ENCODE data around the gene UBA6.
"Not testable (repeated sequence)": the region's sequence is repeated elsewhere in the genome, so short reads cannot be mapped to it uniquely, and the experiment has no call there.

The UBA6 gene

DNA sequence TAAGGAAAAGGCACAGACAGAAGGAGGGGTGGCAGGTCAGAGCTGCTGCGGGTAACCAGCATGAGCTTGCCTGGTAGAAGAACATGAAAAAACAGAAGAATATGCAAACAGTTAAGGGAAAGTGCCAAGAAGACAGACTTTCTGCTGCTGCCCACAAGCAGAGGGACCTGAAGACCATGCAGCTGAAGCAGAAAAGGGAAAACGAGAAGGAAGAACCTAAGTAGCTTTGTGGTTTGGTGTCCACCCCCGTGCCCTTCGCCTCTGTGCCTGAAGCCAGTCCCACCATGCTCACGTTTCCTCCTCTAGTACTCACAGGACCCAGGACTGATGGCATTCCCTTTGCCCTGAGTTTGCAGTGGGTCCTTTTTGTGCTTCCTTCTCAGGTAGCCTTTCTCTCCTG is 62.8 kb downstream of the UBA6 start:
- DNase-seq (ENCODE audit: low read depth) = no peak
- TF ChIP-seq, protein P1, sequence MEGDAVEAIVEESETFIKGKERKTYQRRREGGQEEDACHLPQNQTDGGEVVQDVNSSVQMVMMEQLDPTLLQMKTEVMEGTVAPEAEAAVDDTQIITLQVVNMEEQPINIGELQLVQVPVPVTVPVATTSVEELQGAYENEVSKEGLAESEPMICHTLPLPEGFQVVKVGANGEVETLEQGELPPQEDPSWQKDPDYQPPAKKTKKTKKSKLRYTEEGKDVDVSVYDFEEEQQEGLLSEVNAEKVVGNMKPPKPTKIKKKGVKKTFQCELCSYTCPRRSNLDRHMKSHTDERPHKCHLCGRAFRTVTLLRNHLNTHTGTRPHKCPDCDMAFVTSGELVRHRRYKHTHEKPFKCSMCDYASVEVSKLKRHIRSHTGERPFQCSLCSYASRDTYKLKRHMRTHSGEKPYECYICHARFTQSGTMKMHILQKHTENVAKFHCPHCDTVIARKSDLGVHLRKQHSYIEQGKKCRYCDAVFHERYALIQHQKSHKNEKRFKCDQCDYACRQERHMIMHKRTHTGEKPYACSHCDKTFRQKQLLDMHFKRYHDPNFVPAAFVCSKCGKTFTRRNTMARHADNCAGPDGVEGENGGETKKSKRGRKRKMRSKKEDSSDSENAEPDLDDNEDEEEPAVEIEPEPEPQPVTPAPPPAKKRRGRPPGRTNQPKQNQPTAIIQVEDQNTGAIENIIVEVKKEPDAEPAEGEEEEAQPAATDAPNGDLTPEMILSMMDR (IDR thresholded peaks at IDR 0.05; ENCODE audit: insufficient read depth, low read depth, low read length, missing control alignments) = no peak
- no peak overlapping the region for H3K4me3 ChIP-seq (ENCODE audit: low read depth, low read length)

DNA sequence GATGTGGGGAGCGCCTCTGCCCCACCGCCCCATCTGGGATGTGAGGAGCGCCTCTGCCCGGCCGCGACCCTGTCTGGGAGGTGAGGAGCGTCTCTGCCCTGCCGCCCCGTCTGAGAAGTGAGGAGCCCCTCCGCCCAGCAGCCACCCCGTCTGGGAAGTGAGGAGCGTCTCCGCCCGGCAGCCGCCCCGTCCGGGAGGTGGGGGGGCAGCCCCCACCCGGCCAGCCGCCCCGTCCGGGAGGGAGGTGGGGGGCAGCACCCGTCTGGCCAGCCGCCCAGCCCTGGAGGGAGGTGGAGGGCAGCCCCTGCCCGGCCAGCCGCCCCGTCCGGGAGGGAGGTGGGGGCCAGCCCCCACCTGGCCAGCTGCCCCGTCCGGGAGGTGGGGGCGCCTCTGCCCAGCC is 64.0 kb downstream of the UBA6 start:
- not testable (repeated sequence) for H3K4me3 ChIP-seq (ENCODE audit: low read depth, low read length); DNase-seq (ENCODE audit: low read depth)

DNA sequence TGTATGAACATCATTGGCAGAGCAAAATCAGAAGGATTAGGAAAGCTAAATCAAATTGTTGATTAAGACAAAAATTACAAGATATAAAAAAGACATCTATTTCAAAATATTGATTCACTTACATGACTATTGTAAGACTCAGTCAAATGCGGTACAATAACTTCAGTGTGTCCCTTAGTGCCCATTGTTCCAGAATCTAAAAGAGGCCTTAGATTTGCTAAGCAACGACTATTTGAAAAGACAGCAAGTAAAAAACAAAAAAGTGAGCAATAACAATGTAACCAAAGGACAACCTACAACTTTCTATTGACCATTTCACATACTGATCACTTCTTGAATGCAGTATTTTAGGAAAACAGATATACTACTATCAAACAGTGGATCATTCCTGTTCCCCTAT is 65.6 kb downstream of the UBA6 start:
- DNase-seq (ENCODE audit: low read depth) = no peak
- no peak overlapping the region for H3K4me3 ChIP-seq (ENCODE audit: low read depth, low read length)
- TF ChIP-seq, protein P1 (IDR thresholded peaks at IDR 0.05; ENCODE audit: insufficient read depth, low read depth, low read length, missing control alignments) = no peak

DNA sequence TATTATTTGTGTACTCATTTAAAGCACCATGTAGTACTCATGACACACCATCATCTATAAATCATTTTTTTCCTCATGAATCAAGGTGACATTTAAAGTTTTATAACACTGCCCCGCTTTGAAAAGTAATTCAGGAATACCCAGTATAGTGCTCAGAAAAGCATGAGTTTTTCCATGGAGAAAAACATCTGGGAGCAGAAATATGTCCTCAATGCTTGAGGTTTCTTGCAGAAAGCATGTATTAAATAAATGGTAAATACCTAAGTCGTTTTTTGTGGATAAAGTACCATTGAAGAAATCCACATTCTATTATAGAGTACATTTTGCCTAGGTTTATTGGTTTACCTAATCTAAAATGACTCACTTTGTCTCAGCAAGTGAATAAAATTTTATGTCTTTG is 66.2 kb downstream of the UBA6 start:
- H3K4me3 ChIP-seq (ENCODE audit: low read depth, low read length) = no peak overlapping the region

DNA sequence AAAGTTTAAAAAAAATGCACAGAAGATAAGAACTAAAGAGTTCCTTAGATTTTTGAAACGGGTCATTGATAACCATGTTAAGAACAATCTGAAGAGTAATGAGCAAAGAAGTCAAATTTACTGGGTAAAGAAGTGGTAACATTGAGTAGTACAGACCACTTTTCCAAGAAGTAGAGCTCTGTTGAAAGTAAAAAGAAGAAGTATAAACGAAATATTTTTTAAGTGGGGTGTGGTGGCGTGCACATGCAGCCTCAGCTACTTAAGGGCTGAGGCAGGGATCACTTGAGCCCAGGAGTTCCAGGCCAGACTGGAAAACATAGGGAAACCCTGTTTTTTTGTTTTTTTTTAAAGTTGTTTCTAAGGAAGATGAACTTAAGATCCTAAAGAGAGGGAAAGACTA is 68.5 kb downstream of the UBA6 start:
- TF ChIP-seq, protein P1 (IDR thresholded peaks at IDR 0.05; ENCODE audit: insufficient read depth, low read depth, low read length, missing control alignments) = no peak
- no peak for DNase-seq (ENCODE audit: low read depth)
- no peak overlapping the region for H3K4me3 ChIP-seq (ENCODE audit: low read depth, low read length)

More for the DNA sequence above, 66.2 kb downstream of the UBA6 start:
- TF ChIP-seq, protein P1 (IDR thresholded peaks at IDR 0.05; ENCODE audit: insufficient read depth, low read depth, low read length, missing control alignments) = no peak
- no peak for DNase-seq (ENCODE audit: low read depth)

DNA sequence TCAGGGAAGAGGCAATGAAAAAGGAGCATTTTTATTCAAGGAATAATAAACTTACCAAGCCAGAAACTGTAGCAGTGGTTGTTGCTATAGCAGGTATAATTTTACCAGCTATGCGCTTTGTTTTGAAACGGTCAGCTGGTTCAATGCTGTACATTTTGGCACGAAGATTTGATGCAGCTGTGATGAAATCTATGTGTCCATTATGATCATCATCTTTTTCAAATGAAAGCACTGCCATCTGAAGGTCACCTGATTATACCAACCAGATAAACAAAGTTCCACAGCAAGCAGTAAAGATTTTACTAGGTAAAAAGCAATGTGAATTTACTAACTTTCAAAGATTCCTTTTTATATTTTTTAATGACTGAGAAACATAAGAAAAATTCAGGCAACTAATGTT is 76.0 kb downstream of the UBA6 start:
- H3K4me3 ChIP-seq (ENCODE audit: low read depth, low read length) = no peak overlapping the region
- TF ChIP-seq, protein P1 (IDR thresholded peaks at IDR 0.05; ENCODE audit: insufficient read depth, low read depth, low read length, missing control alignments) = no peak
- no peak for DNase-seq (ENCODE audit: low read depth)

DNA sequence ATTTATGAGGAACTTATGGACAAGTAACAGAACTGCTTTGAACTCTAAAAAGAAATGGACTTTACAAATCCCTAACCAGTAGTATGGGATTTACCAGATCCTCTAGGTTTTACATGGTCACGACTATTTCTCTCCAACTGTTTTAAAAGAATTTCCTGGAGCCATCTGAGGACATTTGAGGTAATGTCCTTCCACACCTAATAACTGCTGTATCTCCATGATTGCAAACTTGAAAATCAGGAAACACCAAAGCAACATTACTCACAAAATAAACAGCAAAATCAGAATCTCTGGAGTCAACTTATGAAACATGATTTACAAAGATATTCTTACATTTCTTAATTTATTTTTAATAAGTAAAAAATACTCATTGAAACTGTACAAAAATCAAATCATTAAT is 84.5 kb downstream of the UBA6 start:
- H3K4me3 ChIP-seq (ENCODE audit: low read depth, low read length) = no peak overlapping the region
- TF ChIP-seq, protein P1 (IDR thresholded peaks at IDR 0.05; ENCODE audit: insufficient read depth, low read depth, low read length, missing control alignments) = no peak
- DNase-seq (ENCODE audit: low read depth) = no peak

All from GM12865 (cell line).